ENCODE data around the gene ZSWIM6.

The ZSWIM6 gene

DNA sequence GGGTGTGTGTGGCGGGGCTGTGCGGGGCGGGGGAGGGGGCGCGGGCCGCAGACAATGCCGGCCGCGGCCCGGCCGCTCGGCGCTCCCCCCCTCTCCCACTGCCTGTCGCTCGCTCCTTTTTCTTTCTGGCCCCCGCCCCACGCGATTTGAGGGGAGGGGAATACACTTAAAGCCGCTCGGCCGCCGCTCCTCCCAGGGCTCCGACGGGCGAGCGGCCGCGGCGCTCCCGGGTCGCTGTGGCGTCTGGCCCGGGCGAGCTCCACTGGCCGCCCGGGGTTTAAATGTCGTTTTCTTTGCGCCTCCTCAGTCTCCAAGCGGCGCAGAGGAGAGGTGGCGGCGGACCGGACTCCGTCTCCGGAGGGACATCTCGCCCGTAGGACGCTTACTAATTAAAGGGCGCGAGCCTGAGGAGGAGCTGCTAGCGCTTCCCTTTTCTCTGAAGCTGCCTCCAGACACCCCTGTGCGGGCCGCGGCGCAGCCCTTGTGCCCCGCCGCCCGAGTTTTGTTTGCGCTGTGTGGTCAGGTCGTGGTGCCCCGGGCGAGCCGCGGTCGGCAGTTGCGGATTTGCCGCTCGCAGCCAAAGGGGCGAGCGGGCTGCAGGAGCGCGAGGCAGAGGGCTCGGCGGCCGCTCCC is 1.4 kb downstream of the ZSWIM6 start:
- DNase-seq = no peak

- no peak for DNase-seq
These were observed 2.2 kb downstream of the ZSWIM6 start for GRCh38 chr5:61333954-61334867.

- no peak for DNase-seq
These were observed 3.0 kb downstream of the ZSWIM6 start for GRCh38 chr5:61334868-61335615.

GRCh38 chr5:61339764-61340163 is 7.7 kb downstream of the ZSWIM6 start:
- no peak for DNase-seq

DNA sequence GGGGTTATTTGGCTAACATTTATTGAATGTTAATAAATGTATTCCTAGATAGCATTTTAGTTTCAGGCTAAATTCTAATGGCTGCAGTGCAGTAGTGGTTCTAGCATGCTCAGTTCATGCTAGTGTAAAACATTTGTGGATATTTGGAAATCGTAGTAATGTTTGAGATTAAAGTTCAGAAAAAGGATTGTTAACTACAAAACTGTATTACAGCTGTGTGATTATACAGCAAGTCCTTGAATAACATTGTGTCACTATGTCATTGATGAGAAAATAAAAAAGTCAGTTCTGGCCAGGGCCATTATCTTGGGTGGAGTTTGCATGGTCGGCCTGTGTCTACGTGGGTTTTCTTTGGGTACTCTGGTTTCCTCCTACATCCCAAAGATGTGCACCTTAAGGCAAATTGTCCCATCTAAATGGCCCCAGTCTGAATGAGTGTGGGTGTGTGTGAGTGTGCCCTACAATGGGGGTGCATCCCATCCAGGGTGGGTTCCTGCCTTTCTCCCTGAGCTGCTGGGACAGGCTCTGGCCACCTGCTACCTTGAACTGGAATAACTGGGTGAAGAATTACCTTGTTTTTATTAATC is 8.8 kb downstream of the ZSWIM6 start:
- no peak for DNase-seq

DNA sequence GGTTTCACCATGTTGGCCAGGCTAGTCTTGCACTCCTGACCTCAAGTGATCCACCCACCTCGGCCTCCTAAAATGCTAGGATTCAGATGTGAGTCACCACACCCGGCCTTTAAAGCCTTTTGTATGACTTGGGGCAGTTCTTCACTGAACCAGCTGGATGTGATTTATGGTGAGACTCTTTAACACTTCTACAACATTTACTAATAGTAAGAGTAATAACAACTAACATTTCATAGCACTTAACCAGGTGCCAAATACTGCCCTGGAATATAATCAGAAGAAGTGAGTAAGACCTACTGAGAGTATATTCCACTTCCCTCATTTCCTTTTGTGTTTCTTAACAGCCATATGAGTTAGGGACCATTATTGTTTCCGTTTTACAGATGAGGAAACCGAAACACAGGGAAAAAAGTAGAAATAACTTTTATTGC is 10.0 kb downstream of the ZSWIM6 start:
- DNase-seq = no peak

GRCh38 chr5:61344187-61344944 is 12.3 kb downstream of the ZSWIM6 start:
- DNase-seq = no peak

GRCh38 chr5:61346511-61346910 is 14.5 kb downstream of the ZSWIM6 start:
- no peak for DNase-seq

DNA sequence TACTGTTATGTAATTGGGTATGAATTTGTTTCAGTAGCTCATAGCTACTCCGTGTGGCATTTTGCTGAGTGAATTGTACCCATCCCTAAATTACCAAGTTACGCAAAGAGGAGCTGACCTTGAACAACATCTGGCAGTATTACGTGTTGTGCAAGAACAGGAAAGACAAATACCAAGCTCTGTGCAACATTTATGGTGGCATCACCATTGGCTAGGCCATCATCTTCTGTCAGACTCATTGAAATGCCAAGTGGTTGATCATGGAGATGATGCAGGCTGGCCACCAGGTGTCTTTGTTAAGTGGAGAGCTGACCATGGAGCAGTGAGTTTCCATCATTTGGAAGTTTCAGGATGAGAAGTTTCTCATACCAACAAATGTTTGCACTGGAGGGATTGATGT is 15.0 kb downstream of the ZSWIM6 start:
- no peak for DNase-seq

DNA sequence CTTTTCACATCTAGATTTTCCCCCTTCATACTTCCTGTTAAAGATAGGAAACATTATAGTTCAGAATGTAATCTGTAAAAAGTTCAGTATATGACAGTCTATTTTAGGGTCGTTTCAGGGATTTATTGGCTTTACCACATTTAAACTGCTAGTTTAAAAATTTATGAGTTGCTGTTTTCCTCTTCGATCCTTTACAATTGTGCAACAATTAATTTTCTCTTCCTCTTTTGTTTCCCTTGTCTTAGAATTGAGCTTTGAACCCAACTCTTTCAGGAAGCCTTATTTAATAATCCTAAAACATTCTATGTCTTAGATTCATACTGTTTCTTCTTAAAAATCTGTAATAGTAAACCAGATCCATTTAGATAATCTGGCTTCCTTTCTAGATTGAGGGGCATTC is 16.4 kb downstream of the ZSWIM6 start:
- no peak for DNase-seq

DNA sequence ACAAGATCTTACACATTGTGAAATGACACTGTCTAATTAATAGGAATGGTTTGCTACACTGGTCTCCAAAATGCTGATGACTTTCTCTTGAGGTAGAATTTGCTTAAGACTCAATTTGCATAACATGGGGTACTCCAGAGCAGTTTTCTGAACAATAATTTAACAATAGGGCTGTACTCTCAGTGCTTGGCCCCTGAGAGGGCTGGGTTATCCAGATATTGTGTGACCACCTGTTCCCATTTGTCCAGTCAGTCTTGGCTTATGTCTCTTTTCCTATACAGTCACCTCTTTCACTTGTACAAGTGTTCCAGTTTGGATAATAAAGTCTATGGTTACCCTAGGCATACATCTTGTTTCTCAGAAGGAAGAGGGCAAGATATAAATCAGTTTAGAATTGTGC is 17.9 kb downstream of the ZSWIM6 start:
- DNase-seq = no peak

DNA sequence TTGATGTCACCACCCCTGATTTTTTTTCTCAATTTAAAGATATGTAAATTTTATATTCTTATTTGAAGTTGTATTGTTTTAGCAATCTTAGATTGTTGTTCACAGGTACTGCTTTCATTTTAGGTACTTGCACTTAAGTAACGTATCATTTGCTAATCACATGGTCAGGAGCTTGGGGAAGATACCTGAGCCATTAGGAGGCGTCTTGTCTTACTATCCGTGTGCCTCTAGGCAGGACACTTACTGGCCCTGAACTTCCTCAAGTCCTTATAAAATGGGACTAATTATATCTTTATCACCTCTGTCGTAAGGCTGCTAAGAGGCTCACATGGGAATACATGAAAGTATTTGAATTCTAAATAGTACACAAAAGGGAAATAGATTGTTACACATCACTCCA is 18.5 kb downstream of the ZSWIM6 start:
- DNase-seq = no peak

GRCh38 chr5:61351733-61352132 is 19.7 kb downstream of the ZSWIM6 start:
- DNase-seq = no peak

DNA sequence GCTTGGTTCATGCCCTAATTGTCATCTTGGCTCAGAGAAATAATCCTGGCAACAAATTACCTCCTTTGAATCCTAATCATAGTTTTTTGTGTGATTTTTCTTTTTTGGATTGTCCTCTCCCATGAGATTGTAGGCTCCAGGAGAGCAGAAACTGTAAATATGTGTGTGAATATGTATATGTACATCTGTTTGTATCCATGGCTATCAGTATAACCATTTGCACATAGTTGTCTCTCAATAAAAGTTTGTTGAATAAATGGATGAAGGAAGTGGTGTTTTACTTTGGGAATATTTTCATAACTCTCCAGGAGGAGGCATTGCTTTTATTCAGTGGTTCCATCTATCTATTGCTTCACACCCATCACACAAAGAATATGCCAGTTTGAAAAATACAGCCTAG is 20.1 kb downstream of the ZSWIM6 start:
- no peak for DNase-seq

DNA sequence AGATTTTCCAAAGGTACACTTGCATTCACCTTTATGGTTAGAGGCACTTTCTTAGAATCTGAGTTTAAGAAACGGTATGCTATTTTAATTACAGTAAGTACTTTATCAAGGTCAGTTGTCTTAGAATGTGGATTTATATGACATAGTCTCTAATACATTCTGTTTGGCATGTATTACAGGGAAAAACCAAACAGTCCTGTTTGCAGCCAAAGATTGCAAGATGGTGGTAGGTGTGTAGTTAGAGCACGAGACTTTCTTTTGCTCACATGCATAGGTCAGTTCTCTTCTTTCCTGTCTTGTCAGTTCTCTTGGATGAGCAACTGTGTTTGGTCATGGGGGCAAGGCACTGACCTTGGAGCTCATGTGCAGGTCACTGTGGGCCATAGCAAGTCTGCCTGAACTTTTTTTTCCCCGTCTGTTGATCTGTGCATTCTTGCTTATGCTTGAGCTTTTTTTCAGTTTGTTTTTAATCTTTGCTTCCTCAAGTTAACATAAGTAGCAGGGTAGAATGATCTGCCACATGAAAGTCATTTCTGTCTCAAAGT is 20.6 kb downstream of the ZSWIM6 start:
- DNase-seq = no peak

DNA sequence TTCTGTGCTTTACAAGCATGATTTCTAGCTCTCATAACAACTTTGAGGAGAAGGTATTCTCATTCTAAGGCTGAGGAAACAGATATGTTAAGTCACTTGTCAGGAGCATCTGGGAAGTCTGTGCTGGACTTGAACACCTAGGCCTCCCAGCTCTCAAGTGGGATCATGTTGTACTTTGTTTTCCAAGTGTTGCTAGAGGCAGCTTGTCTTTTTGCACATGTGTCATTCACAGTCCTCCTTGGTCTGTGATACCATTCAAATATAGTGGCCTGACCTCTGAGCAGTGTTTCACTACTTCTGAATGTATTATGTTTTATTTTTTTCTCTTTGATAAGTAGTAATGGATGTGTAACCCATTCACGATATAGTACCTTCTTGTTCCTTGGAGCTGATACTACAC is 21.2 kb downstream of the ZSWIM6 start:
- no peak for DNase-seq

- DNase-seq = no peak
These were observed 22.1 kb downstream of the ZSWIM6 start for GRCh38 chr5:61354199-61354598.

DNA sequence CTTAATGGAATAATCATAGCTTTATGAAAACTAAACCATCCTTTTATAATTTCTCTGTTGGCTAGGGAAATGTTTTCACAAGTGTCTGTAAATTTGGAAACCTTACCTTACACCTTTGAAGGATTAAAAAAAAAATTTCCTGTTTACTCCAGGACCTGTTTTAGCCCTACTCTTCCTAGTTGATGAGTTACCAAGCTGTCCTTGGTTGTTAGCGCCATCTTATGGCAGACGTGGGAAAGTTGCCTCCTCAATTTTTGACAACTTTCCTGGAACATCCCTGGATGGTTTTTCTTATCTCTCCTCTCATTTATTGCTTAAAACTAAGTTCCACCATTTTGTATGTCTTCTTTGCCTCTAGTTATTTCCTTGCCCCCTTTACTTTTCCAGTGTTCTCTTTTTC is 25.7 kb downstream of the ZSWIM6 start:
- DNase-seq = no peak

- DNase-seq = no peak
These were observed 30.8 kb downstream of the ZSWIM6 start for GRCh38 chr5:61362796-61363368.

- no peak for DNase-seq
These were observed 31.5 kb downstream of the ZSWIM6 start for GRCh38 chr5:61363401-61364114.

Data from cortex of kidney (tissue), 1 donor.